Endothelial cell of umbilical vein (primary cell): ENCODE data around the gene MMP26. TPM values are rescaled to one million over a fixed set of nuclear protein-coding genes. Genes with fewer than 3 reads are reported as not detected.

Experiments used
- BruUV-seq: library from RNA; stranded (reverse); fragments of 400-500 nt; replicated peaks from 2 replicates; lab custom pipeline; 2021; lab: Mats Ljungman, UMichigan
- CTCF ChIA-PET: fragments of 300-600, 350-600 bp; sonication (Branson Sonifier 250); formaldehyde crosslinking; loops from one replicate; lab custom pipeline; 2021; ENCODE audit warnings: antibody characterized with exemption, inconsistent platforms; lab: Charles Lee
- POLR2A ChIA-PET: fragments of 300-600, 350-600 bp; sonication (Branson Sonifier 250); formaldehyde crosslinking; loops from one replicate; lab custom pipeline; 2021; ENCODE audit warnings: antibody characterized with exemption, inconsistent platforms; lab: Charles Lee
- DNase-seq: peaks from one replicate; pipeline ENCODE4 v3.0.0-alpha.2; 2011; ENCODE audit warnings: low read depth, low spot score
- FAIRE-seq: peaks from 2 replicates; lab custom pipeline; 2011; peaks lifted over from hg19 to GRCh38; lab: Jason Lieb, UNC
- H2AFZ ChIP-seq: 2 replicates; pipeline ENCODE4 v1.6.0; 2012; ENCODE audit warnings: low read depth, low read length, control low read depth, inconsistent platforms
- H3K27ac ChIP-seq: 2 replicates; pipeline ENCODE4 v1.5.1; 2011; ENCODE audit warnings: low read depth, mild to moderate bottlenecking, control low read depth, low read length, moderate library complexity; ENCODE audit not compliant: insufficient read depth
- H3K27me3 ChIP-seq, 2 experiments: 2 replicates each; pipeline versions ENCODE4 v1.6.0 to v1.6.1; 2011; ENCODE audit warnings: low read length in 2 of 2, mixed read lengths in 1 of 2; ENCODE audit not compliant: control insufficient read depth in 2 of 2, insufficient read depth in 2 of 2
- H3K36me3 ChIP-seq, 2 experiments: 2 replicates in 1 of 2; 3 replicates in 1 of 2; pipeline ENCODE4 v1.5.1; 2011; ENCODE audit warnings: low read length in 2 of 2, mild to moderate bottlenecking in 1 of 2, moderate library complexity in 1 of 2; ENCODE audit not compliant: control insufficient read depth in 2 of 2, insufficient read depth in 2 of 2; ENCODE audit errors: extremely low read depth in 1 of 2
- H3K4me1 ChIP-seq: 3 replicates; pipeline ENCODE4 v1.5.1; 2011; ENCODE audit warnings: mild to moderate bottlenecking, low read length; ENCODE audit not compliant: control insufficient read depth, insufficient read depth; ENCODE audit errors: extremely low read depth
- H3K4me2 ChIP-seq: 2 replicates; pipeline ENCODE4 v1.6.1; 2011; ENCODE audit warnings: low read length, control low read depth, mixed read lengths; ENCODE audit not compliant: insufficient read depth
- H3K4me3 ChIP-seq, 3 experiments: fragments of 200-600 bp in 1 of 3; sonication (generic), shearing (Covaris generic) in 1 of 3; replicated peaks in 1 of 3; 2 replicates each; pipeline ENCODE4 v1.5.1; 2011 to 2016; ENCODE audit warnings: control low read depth in 3 of 3, low read length in 3 of 3, mild to moderate bottlenecking in 2 of 3, inconsistent platforms in 1 of 3, low read depth in 1 of 3, moderate library complexity in 1 of 3; ENCODE audit not compliant: insufficient read depth in 1 of 3
- H3K79me2 ChIP-seq: 2 replicates; pipeline ENCODE4 v1.6.0; 2012; ENCODE audit warnings: low read length, inconsistent platforms; ENCODE audit not compliant: control insufficient read depth, insufficient read depth
- H3K9ac ChIP-seq: replicated peaks from 2 replicates; pipeline ENCODE3; 2011; ENCODE audit warnings: low read length, control low read depth; ENCODE audit not compliant: insufficient read depth; ENCODE audit errors: extremely low read depth
- H3K9me1 ChIP-seq: replicated peaks from 3 replicates; pipeline ENCODE4 v1.6.0; 2011; ENCODE audit warnings: mild to moderate bottlenecking, low read length; ENCODE audit not compliant: control insufficient read depth, insufficient read depth; ENCODE audit errors: extremely low read depth
- H3K9me3 ChIP-seq: replicated peaks from 2 replicates; pipeline ENCODE4 v1.5.1; 2012; ENCODE audit warnings: low read length, inconsistent platforms; ENCODE audit not compliant: control insufficient read depth, insufficient read depth
- H4K20me1 ChIP-seq: replicated peaks from 2 replicates; pipeline ENCODE3; 2011; ENCODE audit warnings: mild to moderate bottlenecking, low read length; ENCODE audit not compliant: control insufficient read depth, insufficient read depth; ENCODE audit errors: extremely low read depth
- EZH2 ChIP-seq: IDR thresholded peaks from 2 replicates; pipeline ENCODE4 v1.6.1; 2012; ENCODE audit warnings: borderline replicate concordance, low read depth, mild to moderate bottlenecking, moderate library complexity, low read length, inconsistent platforms; ENCODE audit not compliant: severe bottlenecking
- FOS ChIP-seq: IDR thresholded peaks from 2 replicates; pipeline ENCODE4 v1.6.1; 2011; ENCODE audit warnings: mild to moderate bottlenecking, low read length, moderate library complexity, borderline replicate concordance; ENCODE audit not compliant: insufficient read depth
- GATA2 ChIP-seq: IDR thresholded peaks from 2 replicates; pipeline ENCODE4 v1.7.0; 2011; ENCODE audit warnings: low read depth, mild to moderate bottlenecking, moderate library complexity, mixed read lengths, low read length; ENCODE audit not compliant: insufficient read length, insufficient read depth
- JUN ChIP-seq: IDR thresholded peaks from 2 replicates; pipeline ENCODE4 v1.6.1; 2011; ENCODE audit warnings: borderline replicate concordance, low read depth; ENCODE audit not compliant: insufficient read length, insufficient read depth
- MYC ChIP-seq: IDR thresholded peaks from one replicate; pipeline ENCODE4 v1.6.1; 2011; ENCODE audit warnings: mild to moderate bottlenecking, low read depth, low read length
- POLR2A ChIP-seq: IDR thresholded peaks from 2 replicates; pipeline ENCODE4 v1.6.1; 2012; ENCODE audit warnings: low read depth, mild to moderate bottlenecking, control low read depth, low read length
- POLR2AphosphoS5 ChIP-seq: IDR thresholded peaks from 2 replicates; pipeline ENCODE4 v1.6.1; 2012; ENCODE audit warnings: low read depth, mild to moderate bottlenecking, control low read depth, low read length, moderate library complexity; ENCODE audit not compliant: insufficient read depth
- dilution Hi-C: fragments of 300-500 bp; cut with MboI; formaldehyde crosslinking; loops from one replicate; pipeline ENCODE4 v1.15.0; 2019; ENCODE audit warnings: low sequenced_read_pairs; ENCODE audit not compliant: extremely low pct_ligation_motif_present
- intact Hi-C: fragments of 100-400 bp; cut with micrococcal nuclease; formaldehyde crosslinking; loops from one replicate; pipeline ENCODE4 v1.10.0; 2022
- polyA plus RNA-seq, 4 experiments: library from polyadenylated mRNA; depleted of rRNA in 3 of 4; stranded (reverse) in 3 of 4; unstranded in 1 of 4; fragments of >200 nt; gene quantifications; 2 replicates each; pipeline versions ENCODE4 v1.2.1 to v1.2.3, GENCODE V29; 2011 to 2012; ENCODE audit warnings: missing spikeins in 1 of 4
- total RNA-seq: library from RNA; stranded (reverse); gene quantifications from 2 replicates; pipeline ENCODE4 v1.2.3, GENCODE V29; 2021
- TF ChIP-seq, protein P1 (sequence below): IDR thresholded peaks from 2 replicates; pipeline ENCODE4 v1.6.1; 2011; ENCODE audit not compliant: insufficient read depth, insufficient read length
- TF ChIP-seq, protein P2 (sequence below), 2 donors: IDR thresholded peaks; 1 replicate in 1 of 2; 2 replicates in 1 of 2; pipeline ENCODE4 v1.5.1; 2011; ENCODE audit warnings: low read length in 2 of 2, mild to moderate bottlenecking in 2 of 2, moderate library complexity in 2 of 2, control low read depth in 1 of 2, inconsistent platforms in 1 of 2, low read depth in 1 of 2; ENCODE audit not compliant: insufficient read depth in 1 of 2; ENCODE audit errors: extremely low read depth in 1 of 2

Gene MMP26
- total and polyA plus RNA-seq, 2 donors (not counting 3 experiments of a cell fraction or from before 2014, with no cell fraction given), result not detected

DNA sequence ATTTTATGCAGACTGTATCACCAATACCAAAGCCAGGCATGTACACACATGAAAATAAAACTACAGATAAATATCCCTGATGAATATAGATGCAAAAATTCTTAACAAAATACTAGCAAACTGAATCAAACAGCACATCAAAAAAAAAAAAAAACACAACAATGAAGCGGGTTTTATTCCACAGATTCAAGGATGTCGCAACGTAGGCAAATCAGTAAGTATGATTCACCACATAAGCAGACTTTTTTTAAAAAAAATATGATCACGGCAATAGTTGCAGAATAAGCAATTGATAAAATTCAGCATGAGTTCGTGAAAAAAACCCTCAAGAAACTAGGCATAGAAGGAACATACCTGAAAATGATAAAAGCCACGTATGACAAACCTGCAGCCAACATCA is 43.9 kb downstream of the MMP26 start:
- intact Hi-C loops (no loop called here), dilution Hi-C loops (no loop called here)
- H3K4me1 ChIP-seq, result no peaks in the 10 kb centered on the region
- FAIRE-seq, result no peak
- no peak overlapping the region for H3K27ac ChIP-seq
- no peaks in the 10 kb centered on the region for H3K27me3 ChIP-seq
- H4K20me1 ChIP-seq, result no peaks in the 10 kb centered on the region
- BruUV-seq, result no TSS peak
- ChIA-PET CTCF (no interaction called here), POLR2A (no interaction called here)
- H2AFZ ChIP-seq, result no peak overlapping the region
- no peak for DNase-seq
- no peaks in the 10 kb centered on the region for H3K9me3 ChIP-seq
- no peaks in the 10 kb centered on the region for H3K9me1 ChIP-seq
- TF ChIP-seq, protein P1, sequence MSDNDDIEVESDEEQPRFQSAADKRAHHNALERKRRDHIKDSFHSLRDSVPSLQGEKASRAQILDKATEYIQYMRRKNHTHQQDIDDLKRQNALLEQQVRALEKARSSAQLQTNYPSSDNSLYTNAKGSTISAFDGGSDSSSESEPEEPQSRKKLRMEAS, result no peak
- TF ChIP-seq GATA2, result no peak
- no peak for TF ChIP-seq POLR2AphosphoS5
- TF ChIP-seq FOS, result no peak
- TF ChIP-seq POLR2A, result no peak
- no peak for TF ChIP-seq MYC
- no peaks in the 10 kb centered on the region for H3K79me2 ChIP-seq
- H3K36me3 ChIP-seq, result no peaks in the 10 kb centered on the region
- no peak overlapping the region for H3K4me3 ChIP-seq
- no peak overlapping the region for H3K9ac ChIP-seq
- H3K4me2 ChIP-seq, result no peak overlapping the region

DNA sequence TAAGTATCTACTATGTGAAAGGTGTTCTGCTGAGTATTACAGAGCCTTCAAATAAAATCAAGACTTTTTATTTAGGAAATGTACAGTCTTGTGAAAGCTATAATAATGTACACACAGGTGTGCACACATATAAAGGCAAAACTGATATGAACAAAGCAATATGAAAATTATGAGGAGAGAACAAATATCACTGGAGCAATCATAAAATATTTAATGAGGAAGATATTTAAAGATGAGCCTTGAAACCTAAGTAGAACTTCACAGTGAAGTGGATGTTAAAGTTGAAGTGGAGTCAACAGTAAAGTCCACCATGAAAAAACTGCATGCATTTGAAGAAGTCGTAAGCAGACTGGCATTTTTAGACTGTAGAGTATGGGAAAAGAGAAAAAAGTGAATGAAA is 46.6 kb downstream of the MMP26 start:
- Histone ChIP-seq H3K4me1 (no peaks in the 10 kb centered on the region), H3K4me2 (no peak overlapping the region), H3K27ac (no peak overlapping the region), H2AFZ (no peak overlapping the region), H3K79me2 (no peaks in the 10 kb centered on the region), H3K9me1 (no peaks in the 10 kb centered on the region), H3K4me3 (no peak overlapping the region), H3K9ac (no peak overlapping the region), H4K20me1 (no peaks in the 10 kb centered on the region), H3K27me3 (no peaks in the 10 kb centered on the region), H3K36me3 (no peaks in the 10 kb centered on the region), H3K9me3 (no peaks in the 10 kb centered on the region)
- POLR2A ChIA-PET, result no interaction called here
- DNase-seq, result no peak
- CTCF ChIA-PET, result no interaction called here
- TF ChIP-seq GATA2, result no peak
- TF ChIP-seq EZH2, result no peak
- no peak for TF ChIP-seq MYC
- TF ChIP-seq, protein P1, result no peak
- TF ChIP-seq POLR2A, result no peak
- no peak for TF ChIP-seq JUN
- TF ChIP-seq, protein P2, sequence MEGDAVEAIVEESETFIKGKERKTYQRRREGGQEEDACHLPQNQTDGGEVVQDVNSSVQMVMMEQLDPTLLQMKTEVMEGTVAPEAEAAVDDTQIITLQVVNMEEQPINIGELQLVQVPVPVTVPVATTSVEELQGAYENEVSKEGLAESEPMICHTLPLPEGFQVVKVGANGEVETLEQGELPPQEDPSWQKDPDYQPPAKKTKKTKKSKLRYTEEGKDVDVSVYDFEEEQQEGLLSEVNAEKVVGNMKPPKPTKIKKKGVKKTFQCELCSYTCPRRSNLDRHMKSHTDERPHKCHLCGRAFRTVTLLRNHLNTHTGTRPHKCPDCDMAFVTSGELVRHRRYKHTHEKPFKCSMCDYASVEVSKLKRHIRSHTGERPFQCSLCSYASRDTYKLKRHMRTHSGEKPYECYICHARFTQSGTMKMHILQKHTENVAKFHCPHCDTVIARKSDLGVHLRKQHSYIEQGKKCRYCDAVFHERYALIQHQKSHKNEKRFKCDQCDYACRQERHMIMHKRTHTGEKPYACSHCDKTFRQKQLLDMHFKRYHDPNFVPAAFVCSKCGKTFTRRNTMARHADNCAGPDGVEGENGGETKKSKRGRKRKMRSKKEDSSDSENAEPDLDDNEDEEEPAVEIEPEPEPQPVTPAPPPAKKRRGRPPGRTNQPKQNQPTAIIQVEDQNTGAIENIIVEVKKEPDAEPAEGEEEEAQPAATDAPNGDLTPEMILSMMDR (IDR thresholded peaks at IDR 0.05; ENCODE audit: extremely low read depth in 1 of 2, insufficient read depth in 1 of 2, low read depth in 1 of 2, low read length in 2 of 2), result no peak
- no peak for TF ChIP-seq FOS
- no peak for TF ChIP-seq POLR2AphosphoS5
- dilution Hi-C loops (no loop called here), intact Hi-C loops (no loop called here)
- BruUV-seq, result no TSS peak
- FAIRE-seq, result no peak
